HepG2 (cell line): ENCODE measurements around the gene PKMYT1. TPM values are rescaled to one million over a fixed set of nuclear protein-coding genes. Genes with fewer than 3 reads are reported as not detected.

ENCODE experiments used
- ATF6 ChIP-seq: sonication (generic); formaldehyde crosslinking; conservative IDR thresholded peaks from 2 replicates; pipeline ENCODE4 v1.4.0; 2020; ENCODE audit warnings: missing genetic modification reagents
- FOSL2 ChIP-seq: sonication (generic); formaldehyde crosslinking; IDR thresholded peaks from 2 replicates; pipeline ENCODE4 v1.4.0; 2020; ENCODE audit warnings: missing genetic modification reagents
- GTF3A ChIP-seq: sonication (generic); formaldehyde crosslinking; conservative IDR thresholded peaks from 2 replicates; pipeline ENCODE4 v1.4.0; 2020; ENCODE audit warnings: mild to moderate bottlenecking, missing genetic modification reagents
- HNF1A ChIP-seq, 2 experiments: sonication (generic) in 1 of 2; formaldehyde crosslinking in 1 of 2; IDR thresholded peaks; 2 replicates each; pipeline versions ENCODE4 v1.4.0 to v1.6.1; 2016 to 2020; ENCODE audit warnings: borderline replicate concordance in 1 of 2, low read depth in 1 of 2, mild to moderate bottlenecking in 1 of 2, missing genetic modification reagents in 1 of 2
- MZF1 ChIP-seq: sonication (generic); formaldehyde crosslinking; IDR thresholded peaks from 2 replicates; pipeline ENCODE4 v1.8.1; 2023; ENCODE audit warnings: mild to moderate bottlenecking, missing genetic modification reagents, borderline replicate concordance
- RELA ChIP-seq: sonication (generic); formaldehyde crosslinking; IDR thresholded peaks from 2 replicates; pipeline ENCODE4 v1.4.0; 2020; ENCODE audit warnings: missing genetic modification reagents
- RXRB ChIP-seq: IDR thresholded peaks from 2 replicates; pipeline ENCODE4 v1.6.1; 2016; ENCODE audit warnings: borderline replicate concordance, missing genetic modification reagents, missing compliant biosample characterization
- SRY ChIP-seq: sonication (generic); formaldehyde crosslinking; IDR thresholded peaks from 2 replicates; pipeline ENCODE4 v1.8.0; 2022; ENCODE audit warnings: mild to moderate bottlenecking, missing genetic modification reagents
- ZMAT5 ChIP-seq: sonication (generic); formaldehyde crosslinking; IDR thresholded peaks from 2 replicates; pipeline ENCODE4 v1.5.0; 2020; ENCODE audit warnings: mild to moderate bottlenecking, low read depth, missing genetic modification reagents, borderline replicate concordance
- ZNF138 ChIP-seq: sonication (generic); formaldehyde crosslinking; IDR thresholded peaks from 2 replicates; pipeline ENCODE4 v1.5.0; 2020; ENCODE audit warnings: mild to moderate bottlenecking, low read depth, missing genetic modification reagents
- ZNF318 ChIP-seq: sonication (generic); formaldehyde crosslinking; IDR thresholded peaks from 2 replicates; pipeline ENCODE4 v1.4.0; 2020; ENCODE audit warnings: mild to moderate bottlenecking, missing genetic modification reagents
- ZNF329 ChIP-seq: sonication (generic); formaldehyde crosslinking; IDR thresholded peaks from 2 replicates; pipeline ENCODE4 v1.9.0; 2021; ENCODE audit warnings: low read depth, mild to moderate bottlenecking, missing genetic modification reagents
- ZNF747 ChIP-seq: sonication (generic); formaldehyde crosslinking; IDR thresholded peaks from 2 replicates; pipeline ENCODE4 v1.8.1; 2023; ENCODE audit warnings: missing genetic modification reagents, mild to moderate bottlenecking, borderline replicate concordance
- ZNF766 ChIP-seq: sonication (generic); formaldehyde crosslinking; IDR thresholded peaks from 2 replicates; pipeline ENCODE4 v1.5.0; 2020; ENCODE audit warnings: missing genetic modification reagents, borderline replicate concordance
- ZSCAN9 ChIP-seq: IDR thresholded peaks from 2 replicates; pipeline ENCODE4 v1.6.1; 2016; ENCODE audit warnings: borderline replicate concordance
- polyA plus RNA-seq, 8 experiments: library from polyadenylated mRNA; depleted of rRNA in 3 of 8; stranded (reverse) in 7 of 8; unstranded in 1 of 8; fragments of >200 nt; fragmentation: Illumina TruSeq in 4 of 8; extraction: Trizol in 4 of 8; gene quantifications; 2 replicates each; pipeline versions ENCODE4 v1.2.1 to v1.2.3, GENCODE V29; 2011 to 2016; ENCODE audit warnings: low read depth in 4 of 8, missing spikeins in 1 of 8, mixed read lengths in 1 of 8; ENCODE audit not compliant: insufficient read depth in 1 of 8
- total RNA-seq, 5 experiments: library from RNA; depleted of rRNA; stranded (reverse); fragments of >200 nt; fragmentation: Illumina TruSeq; extraction: Trizol; gene quantifications; 2 replicates each; pipeline ENCODE4 v1.2.3, GENCODE V29; 2016; ENCODE audit warnings: low read depth in 1 of 5

Gene PKMYT1
- total and polyA plus RNA-seq, 2 of the 13 experiments (the other 11 are each of a cell fraction or from before 2014, with no cell fraction given), result 7.0 to 27.8 TPM

GRCh38 chr16:3020247-3020603 lies 40.0 kb upstream of the PKMYT1 start, which contains the start of gene TNFRSF12A (continued):
- TF ChIP-seq MZF1 (CRISPR knock-in tag) (no peak), GTF3A (CRISPR knock-in tag) (no peak), ZNF138 (no peak), ZNF329 (0 out of 2 replicates have a peak, but pooled peaks have one; percentile 26), ZNF747 (no peak), ATF6 (CRISPR knock-in tag) (0 out of 2 replicates have a peak, but pooled peaks have one; percentile 34), FOSL2 (CRISPR knock-in tag) (no peak), ZNF766 (no peak), HNF1A (IDR thresholded peaks at IDR 0.05; ENCODE audit: low read depth) (no peak), HNF1A (CRISPR knock-in tag; IDR thresholded peaks at IDR 0.05; ENCODE audit: borderline replicate concordance) (no peak), ZSCAN9 (CRISPR knock-in tag) (no peak), ZMAT5 (CRISPR knock-in tag) (0 out of 2 replicates have a peak, but pooled peaks have one; percentile 74), SRY (CRISPR knock-in tag) (no peak), RELA (CRISPR knock-in tag) (no peak), ZNF318 (CRISPR knock-in tag) (no peak), RXRB (CRISPR knock-in tag) (0 out of 2 replicates have a peak, but pooled peaks have one; percentile 22)
